Activated CD8-positive, alpha-beta memory T cell treated with anti-CD3 and anti-CD28 coated beads, Interleukin-2, amount 10 ng/mL, durations not matched to agents 7 days and 5 days (primary cell): Measurements from ENCODE around the gene FTH1. TPM values are rescaled to one million over a fixed set of nuclear protein-coding genes. Genes with fewer than 3 reads are reported as not detected.
A peak's percentile ranks its signal among the peaks of the same experiment; 100 is the strongest.

Source experiments
- ATAC-seq: fragments of 150-1000 bp; cut with Tn5 transposase; one replicate; pipeline ENCODE4 v1.10.0; 2021; ENCODE audit warnings: moderate library complexity
- CTCF ChIA-PET: fragments of 350-600 bp; sonication (Branson Sonifier 250); formaldehyde crosslinking; loops from one replicate; lab custom pipeline; 2021; ENCODE audit warnings: antibody characterized with exemption; lab: Charles Lee
- DNase-seq: peaks from one replicate; pipeline ENCODE4 v3.0.0-alpha.2; 2020
- H3K27ac Mint-ChIP-seq: one replicate; pipeline ENCODE4 v1.8.0; 2021; ENCODE audit warnings: mild to moderate bottlenecking, mixed read lengths
- H3K27me3 Mint-ChIP-seq: one replicate; pipeline ENCODE4 v1.8.0; 2021; ENCODE audit warnings: mixed read lengths
- H3K36me3 Mint-ChIP-seq: one replicate; pipeline ENCODE4 v1.8.0; 2021; ENCODE audit warnings: mild to moderate bottlenecking, mixed read lengths
- H3K4me1 Mint-ChIP-seq: one replicate; pipeline ENCODE4 v1.8.0; 2021; ENCODE audit warnings: mixed read lengths
- H3K4me3 Mint-ChIP-seq: one replicate; pipeline ENCODE4 v1.8.0; 2021; ENCODE audit warnings: mild to moderate bottlenecking, moderate library complexity, mixed read lengths
- H3K9me3 Mint-ChIP-seq: one replicate; pipeline ENCODE4 v1.8.0; 2022; ENCODE audit warnings: low read depth, mixed read lengths
- total RNA-seq, 2 experiments: library from RNA; stranded (reverse); gene quantifications; one replicate each; pipeline ENCODE4 v1.2.3, GENCODE V29; 2021

The FTH1 gene
- total RNA-seq, 2 experiments from 2014 or later, result 740 to 867 TPM

DNA sequence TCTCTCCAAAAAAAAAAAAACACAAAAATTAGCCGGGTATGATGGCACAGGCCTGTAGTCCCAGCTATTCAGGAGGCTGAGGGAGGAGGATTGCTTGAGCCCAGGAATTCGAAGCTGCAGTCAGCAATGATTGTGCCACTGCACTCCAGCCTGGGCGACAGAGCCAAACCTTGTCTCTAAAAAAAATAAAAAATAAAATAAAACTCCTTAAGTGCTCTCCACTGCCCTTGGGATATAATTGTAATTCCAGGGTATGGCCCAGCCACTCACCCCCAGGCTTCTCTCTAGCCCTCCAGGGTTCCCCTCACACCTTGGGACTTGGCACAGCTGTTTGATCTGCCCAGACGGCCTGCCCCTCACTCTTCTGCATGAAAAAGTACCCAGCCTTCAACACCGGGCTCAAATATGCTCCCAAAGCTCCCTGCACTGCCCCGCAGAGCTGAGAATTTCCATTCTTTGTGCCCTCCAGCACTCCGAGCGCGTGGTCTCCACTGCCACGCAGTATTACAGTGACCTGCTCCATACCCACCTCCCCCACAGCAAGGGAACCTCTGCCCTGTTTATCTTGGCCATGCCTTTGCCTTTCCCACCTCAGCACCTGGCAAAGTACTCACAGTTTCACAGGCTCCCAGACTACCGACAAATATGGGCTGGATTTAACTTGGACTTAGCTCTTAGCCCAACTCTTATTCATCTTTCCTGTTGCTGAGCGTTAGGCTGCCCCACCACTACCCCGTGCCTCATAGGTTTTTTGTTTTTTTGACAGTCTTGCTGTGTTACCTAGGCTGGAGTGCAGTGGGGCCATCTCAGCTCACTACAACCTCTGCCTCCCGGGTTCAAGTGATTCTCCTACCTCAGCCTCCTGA, 7.6 kb upstream of the FTH1 start:
- no peak overlapping the region for H3K27ac Mint-ChIP-seq
- H3K4me3 Mint-ChIP-seq, result no peak overlapping the region
- peaks cover 36% of the 10 kb centered on the region for H3K4me1 Mint-ChIP-seq
- no peaks in the 10 kb centered on the region for H3K36me3 Mint-ChIP-seq
- no peaks in the 10 kb centered on the region for H3K9me3 Mint-ChIP-seq
- no peaks in the 10 kb centered on the region for H3K27me3 Mint-ChIP-seq
- CTCF ChIA-PET, result interaction anchor here (1.1 to 2.4 kb wide), 3 partner anchors 27 to 133 kb away, joined by 3 to 9 read pairs (median 4); no protein-coding TSS in a partner anchor
- ATAC-seq, result no peak
- DNase-seq, result no peak

- no peaks in the 10 kb centered on the region for H3K27me3 Mint-ChIP-seq
- H3K4me3 Mint-ChIP-seq, result no peak overlapping the region
- CTCF ChIA-PET, result interaction anchor here (1.2 to 1.7 kb wide), 3 partner anchors 9 to 108 kb away, joined by 3 to 8 read pairs (median 4); no protein-coding TSS in a partner anchor
- peaks cover 44% of the 10 kb centered on the region for H3K4me1 Mint-ChIP-seq
- H3K27ac Mint-ChIP-seq, result peak overlapping the region; percentile 41
- H3K9me3 Mint-ChIP-seq, result no peaks in the 10 kb centered on the region
- no peak for DNase-seq
- H3K36me3 Mint-ChIP-seq, result no peaks in the 10 kb centered on the region
- ATAC-seq, result no peak
Measured at GRCh38 chr11:61973476-61974162, 6.2 kb upstream of the FTH1 start.

DNA sequence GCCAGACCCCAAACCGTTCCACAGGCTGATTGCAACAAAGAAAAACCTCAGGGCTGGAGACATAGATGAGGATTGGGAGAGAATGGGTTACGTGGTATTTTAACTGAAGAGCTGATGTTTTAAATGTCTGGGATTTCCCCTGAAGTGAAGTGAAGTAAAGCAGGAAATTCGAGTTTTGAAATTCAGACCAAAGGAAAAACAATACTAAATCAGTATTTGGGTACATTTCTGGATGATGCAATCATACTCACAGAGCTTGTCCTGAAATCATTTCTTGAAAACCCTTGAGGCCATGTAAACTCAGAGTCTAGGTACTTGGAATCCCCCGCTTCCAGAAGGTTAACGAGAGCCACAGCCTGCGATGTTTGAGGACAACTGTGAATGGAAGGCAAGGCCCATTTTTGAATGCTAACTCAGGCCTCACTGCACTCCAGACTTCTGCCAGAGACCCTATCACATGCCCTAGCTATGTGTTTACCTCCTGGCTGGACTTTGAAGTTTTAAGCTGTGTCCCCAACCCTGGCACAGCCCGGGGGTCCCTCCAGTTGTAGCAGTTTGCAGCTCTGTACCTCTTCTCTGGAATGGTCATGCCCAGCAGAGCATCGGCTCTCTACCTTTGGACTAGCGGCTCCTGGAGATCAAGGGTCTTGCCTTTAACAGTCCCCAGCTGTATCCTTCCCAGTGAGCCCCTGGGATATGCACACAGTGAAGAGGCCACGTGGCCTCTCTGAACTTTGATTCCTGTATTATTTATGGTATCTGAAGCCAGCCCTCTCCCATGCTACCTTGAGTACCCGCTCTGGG, 5.4 kb upstream of the FTH1 start:
- CTCF ChIA-PET, result interaction anchor here (0.9 to 1.7 kb wide), 6 partner anchors 10 to 109 kb away, joined by 3 to 8 read pairs (median 4); no protein-coding TSS in a partner anchor
- DNase-seq, result no peak
- ATAC-seq, result no peak
- Mint-ChIP-seq H3K36me3 (no peaks in the 10 kb centered on the region), H3K4me3 (no peak overlapping the region), H3K4me1 (peaks cover 48% of the 10 kb centered on the region), H3K27me3 (no peaks in the 10 kb centered on the region), H3K9me3 (no peaks in the 10 kb centered on the region), H3K27ac (peak overlapping the region; percentile 62)

DNA sequence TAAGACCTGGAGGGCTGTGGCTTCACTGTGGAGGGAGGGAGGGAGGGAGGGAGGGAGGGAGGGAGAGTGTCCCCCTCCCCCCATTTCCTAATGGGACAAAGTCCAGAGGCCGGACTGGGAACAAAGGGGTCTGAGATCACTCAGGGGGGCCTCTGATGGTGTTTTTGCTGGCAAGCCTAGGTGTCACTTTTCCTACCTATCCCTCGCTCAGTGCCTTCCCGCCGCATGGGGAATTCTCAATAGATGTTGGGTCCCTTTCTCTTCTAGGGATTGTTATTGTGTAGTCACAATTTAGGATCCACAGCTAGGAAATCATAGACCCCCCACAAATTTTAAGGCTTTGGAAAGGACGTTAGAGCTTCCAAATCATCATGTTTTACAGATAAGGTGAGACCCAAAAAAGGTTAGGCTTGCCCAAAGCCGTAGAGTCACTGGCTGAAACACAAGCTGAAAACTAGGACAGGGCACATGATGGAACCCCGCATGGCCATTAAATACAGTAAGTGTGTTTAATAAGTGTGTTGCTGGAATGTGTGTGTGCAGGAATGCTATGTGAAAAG, 4.8 kb upstream of the FTH1 start:
- Mint-ChIP-seq H3K27me3 (no peaks in the 10 kb centered on the region), H3K9me3 (no peaks in the 10 kb centered on the region), H3K27ac (peak overlapping the region; percentile 62), H3K36me3 (no peaks in the 10 kb centered on the region), H3K4me3 (no peak overlapping the region), H3K4me1 (peaks cover 48% of the 10 kb centered on the region)
- CTCF ChIA-PET, result interaction anchor here (0.9 to 1.7 kb wide), 6 partner anchors 10 to 110 kb away, joined by 3 to 8 read pairs (median 4); no protein-coding TSS in a partner anchor
- DNase-seq (no peak), ATAC-seq (no peak)

- H3K27ac Mint-ChIP-seq, result peak overlapping the region; percentile 52
- no peaks in the 10 kb centered on the region for H3K27me3 Mint-ChIP-seq
- DNase-seq (peak; percentile 73), ATAC-seq (no peak)
- H3K9me3 Mint-ChIP-seq, result no peaks in the 10 kb centered on the region
- no peak overlapping the region for H3K4me3 Mint-ChIP-seq
- H3K4me1 Mint-ChIP-seq, result peaks cover 47% of the 10 kb centered on the region
- peaks cover 4% of the 10 kb centered on the region for H3K36me3 Mint-ChIP-seq
- CTCF ChIA-PET, result interaction anchor here (1.1 to 6.6 kb wide), 3 partner anchors 18 to 110 kb away, joined by 3 to 35 read pairs (median 8); no protein-coding TSS in a partner anchor
Measured at GRCh38 chr11:61971248-61972111, 4.0 kb upstream of the FTH1 start.

DNA sequence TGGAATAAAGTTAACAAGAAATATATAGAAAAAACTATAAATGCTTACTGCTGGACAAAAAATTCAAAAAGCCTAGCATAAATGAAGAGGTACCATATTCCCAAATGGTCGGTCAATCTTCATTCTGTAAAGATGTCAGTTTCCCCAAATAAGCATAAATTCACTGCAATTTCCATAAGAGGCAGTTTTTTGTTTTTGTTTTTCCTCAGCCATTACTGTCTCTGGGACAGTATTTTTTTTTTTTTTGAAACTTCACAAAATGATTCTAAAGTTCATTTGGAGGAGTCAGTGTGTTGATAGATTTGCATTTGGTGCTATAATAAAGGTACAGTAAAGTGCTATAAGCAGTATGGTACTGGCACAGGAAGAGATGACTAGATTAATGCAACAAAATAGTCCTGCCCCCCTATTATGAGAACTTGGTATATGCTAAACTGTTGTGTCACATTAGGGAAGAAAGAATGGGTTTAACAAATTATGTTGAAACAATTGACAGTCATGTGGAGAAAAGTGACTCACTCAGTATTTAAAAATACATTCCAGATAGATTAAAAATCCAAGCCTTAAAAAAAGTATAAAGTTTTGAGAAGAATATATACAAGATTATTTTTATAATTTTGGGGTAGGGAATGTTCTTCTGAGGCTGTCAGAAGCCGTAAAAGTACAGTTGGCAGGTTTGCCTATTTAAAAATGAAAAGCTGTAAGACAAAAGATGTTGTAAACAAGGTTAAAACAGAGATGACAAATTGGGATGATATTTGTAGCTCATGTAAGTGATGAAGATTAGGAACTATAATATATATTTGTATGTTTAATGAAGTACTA, 2.6 kb upstream of the FTH1 start:
- CTCF ChIA-PET, result interaction anchor here (0.7 to 6.6 kb wide), 4 partner anchors 9 to 139 kb away, joined by 3 to 35 read pairs (median 10); no protein-coding TSS in a partner anchor
- no peaks in the 10 kb centered on the region for H3K9me3 Mint-ChIP-seq
- no peak overlapping the region for H3K27ac Mint-ChIP-seq

DNA sequence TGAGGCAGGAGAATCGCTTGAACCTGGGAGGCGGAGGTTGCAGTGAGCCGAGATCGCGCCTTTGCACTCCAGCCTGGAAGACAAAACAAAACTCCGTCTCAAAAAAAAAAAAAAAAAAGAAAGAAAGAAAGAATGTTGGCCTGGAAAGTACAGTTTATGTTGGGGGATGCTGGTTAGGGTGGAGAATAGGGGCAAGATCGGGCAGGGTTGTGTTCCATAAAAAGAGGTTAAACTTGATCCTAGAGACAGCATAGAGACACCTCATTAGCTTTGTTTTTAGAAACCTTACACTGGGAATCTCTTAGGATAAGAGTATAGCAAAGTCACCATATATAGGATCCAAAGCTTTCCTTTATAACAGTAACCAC, 1.9 kb upstream of the FTH1 start:
- Mint-ChIP-seq H3K9me3 (no peaks in the 10 kb centered on the region), H3K27me3 (no peaks in the 10 kb centered on the region), H3K36me3 (peaks cover 19% of the 10 kb centered on the region), H3K27ac (peak overlapping the region; percentile 17), H3K4me1 (peaks cover 57% of the 10 kb centered on the region), H3K4me3 (peak overlapping the region; percentile 13)
- ATAC-seq (no peak), DNase-seq (no peak)
- CTCF ChIA-PET, result interaction anchor here (0.7 to 6.6 kb wide), 3 partner anchors 9 to 139 kb away, joined by 3 to 35 read pairs (median 16); no protein-coding TSS in a partner anchor

More for the DNA sequence above, 2.6 kb upstream of the FTH1 start:
- Mint-ChIP-seq H3K4me3 (no peak overlapping the region), H3K27me3 (no peaks in the 10 kb centered on the region), H3K4me1 (peaks cover 50% of the 10 kb centered on the region), H3K36me3 (peaks cover 14% of the 10 kb centered on the region)
- DNase-seq, result no peak
- ATAC-seq, result no peak

GRCh38 chr11:61968758-61969390, 1.4 kb upstream of the FTH1 start:
- Mint-ChIP-seq H3K9me3 (no peaks in the 10 kb centered on the region), H3K4me1 (peaks cover 62% of the 10 kb centered on the region), H3K27ac (no peak overlapping the region), H3K4me3 (peak overlapping the region; percentile 88), H3K27me3 (no peaks in the 10 kb centered on the region), H3K36me3 (peaks cover 24% of the 10 kb centered on the region)
- DNase-seq (peak; percentile 30), ATAC-seq (no peak)
- CTCF ChIA-PET, result interaction anchor here (1.3 to 6.6 kb wide), 3 partner anchors 71 to 140 kb away, joined by 5 to 35 read pairs (median 16); no protein-coding TSS in a partner anchor

DNA sequence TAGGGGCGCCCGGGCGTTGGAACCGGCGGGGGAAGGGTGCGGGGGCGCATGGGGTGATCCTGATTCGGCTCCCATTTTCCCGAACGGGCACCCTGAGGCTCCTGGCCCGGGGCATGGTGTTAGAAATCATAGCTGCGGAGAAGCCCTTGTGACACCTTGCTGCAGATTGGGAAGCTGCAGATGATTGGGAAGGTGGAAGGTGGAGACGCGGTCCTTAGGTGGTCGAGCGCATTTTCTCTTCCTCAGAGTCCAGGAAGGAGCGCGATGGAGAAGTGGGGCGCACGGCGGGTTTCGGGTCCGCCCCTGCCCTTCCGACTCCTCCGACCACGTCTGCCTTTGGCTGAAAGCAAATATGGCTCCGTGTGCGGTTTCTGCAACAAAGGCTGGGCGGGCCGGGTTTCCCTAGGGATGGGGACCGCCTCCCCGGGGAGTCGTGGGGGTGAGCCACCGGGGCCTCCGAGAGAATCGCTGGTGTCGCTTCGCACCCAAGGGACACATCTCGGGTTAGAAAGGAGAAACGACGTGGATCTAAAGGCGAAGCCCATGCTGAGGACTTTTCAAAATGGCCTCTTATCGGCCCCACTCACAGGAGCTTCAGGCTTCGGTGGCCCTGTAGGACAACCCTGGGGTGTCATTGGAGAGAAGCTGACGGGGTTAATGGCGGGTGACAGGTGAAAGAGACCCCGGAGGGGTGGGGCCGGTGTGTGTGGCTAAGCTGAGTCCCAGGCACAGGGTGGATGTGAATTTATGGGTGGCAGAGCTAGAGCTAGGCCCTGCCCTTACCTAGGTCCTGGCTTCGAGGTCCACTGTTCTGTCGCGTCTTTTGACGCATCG, 707 bp upstream of the FTH1 start:
- Mint-ChIP-seq H3K27me3 (no peaks in the 10 kb centered on the region), H3K4me1 (peaks cover 66% of the 10 kb centered on the region), H3K9me3 (no peaks in the 10 kb centered on the region), H3K36me3 (peaks cover 31% of the 10 kb centered on the region), H3K4me3 (peak overlapping the region; percentile 88), H3K27ac (peak overlapping the region; percentile 91)
- DNase-seq (peak; percentile 63), ATAC-seq (peak; percentile 29)
- CTCF ChIA-PET, result interaction anchor here (0.6 to 6.6 kb wide), 5 partner anchors 11 to 140 kb away, joined by 3 to 35 read pairs (median 5); no protein-coding TSS in a partner anchor

GRCh38 chr11:61966734-61967115, 709 bp downstream of the FTH1 start:
- Mint-ChIP-seq H3K27me3 (no peaks in the 10 kb centered on the region), H3K4me1 (peaks cover 54% of the 10 kb centered on the region), H3K27ac (peak overlapping the region; percentile 84), H3K9me3 (no peaks in the 10 kb centered on the region), H3K36me3 (peaks cover 31% of the 10 kb centered on the region), H3K4me3 (peak overlapping the region; percentile 88)
- ATAC-seq, result peak; percentile 11
- DNase-seq, result peak; percentile 66
- CTCF ChIA-PET, result interaction anchor here (1.5 to 6.6 kb wide), 3 partner anchors 19 to 115 kb away, joined by 4 to 35 read pairs (median 9); no protein-coding TSS in a partner anchor
